ENCODE data around the gene SLC27A5.

The SLC27A5 gene

DNA sequence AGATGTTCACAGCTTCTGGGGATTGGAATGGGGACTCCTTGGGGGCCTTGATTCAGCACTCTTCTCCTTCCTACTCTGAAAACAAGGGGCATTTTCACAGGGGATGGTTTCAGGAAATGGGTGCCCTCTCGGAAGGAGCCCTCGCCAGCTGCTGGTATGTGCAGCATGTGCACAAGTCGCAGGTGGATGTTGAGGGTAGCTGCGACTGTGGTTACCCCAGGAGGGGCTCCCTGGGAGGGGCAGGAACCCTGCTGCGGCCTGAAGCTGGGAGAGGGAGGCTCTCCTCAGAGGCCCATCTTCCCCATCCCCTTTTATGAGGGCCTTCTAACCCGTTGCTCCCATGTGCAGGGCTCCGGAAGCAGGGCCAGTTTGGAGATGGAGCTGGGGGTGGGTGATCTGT, 29.4 kb downstream of the SLC27A5 start:
- TF ChIP-seq CTCF (IDR thresholded peaks at IDR 0.05; ENCODE audit: control insufficient read depth, extremely low read depth, insufficient read depth) = no peak
- no peak overlapping the region for H3K4me3 ChIP-seq (ENCODE audit: low read depth, low read length)
- no peak for DNase-seq (ENCODE audit: low read depth)

GRCh38 chr19:58480831-58481230, 31.0 kb downstream of the SLC27A5 start:
- no peak for DNase-seq (ENCODE audit: low read depth)
- no peak for TF ChIP-seq CTCF (IDR thresholded peaks at IDR 0.05; ENCODE audit: control insufficient read depth, extremely low read depth, insufficient read depth)
- no peak overlapping the region for H3K4me3 ChIP-seq (ENCODE audit: low read depth, low read length)

- no peak for TF ChIP-seq CTCF (IDR thresholded peaks at IDR 0.05; ENCODE audit: control insufficient read depth, extremely low read depth, insufficient read depth)
- no peak overlapping the region for H3K4me3 ChIP-seq (ENCODE audit: low read depth, low read length)
- no peak for DNase-seq (ENCODE audit: low read depth)
Observed at GRCh38 chr19:58480481-58480830, 31.3 kb downstream of the SLC27A5 start.

- TF ChIP-seq CTCF (IDR thresholded peaks at IDR 0.05; ENCODE audit: control insufficient read depth, extremely low read depth, insufficient read depth) = no peak
- H3K4me3 ChIP-seq (ENCODE audit: low read depth, low read length) = no peak overlapping the region
- no peak for DNase-seq (ENCODE audit: low read depth)
Observed at GRCh38 chr19:58479736-58480480, 31.9 kb downstream of the SLC27A5 start.

DNA sequence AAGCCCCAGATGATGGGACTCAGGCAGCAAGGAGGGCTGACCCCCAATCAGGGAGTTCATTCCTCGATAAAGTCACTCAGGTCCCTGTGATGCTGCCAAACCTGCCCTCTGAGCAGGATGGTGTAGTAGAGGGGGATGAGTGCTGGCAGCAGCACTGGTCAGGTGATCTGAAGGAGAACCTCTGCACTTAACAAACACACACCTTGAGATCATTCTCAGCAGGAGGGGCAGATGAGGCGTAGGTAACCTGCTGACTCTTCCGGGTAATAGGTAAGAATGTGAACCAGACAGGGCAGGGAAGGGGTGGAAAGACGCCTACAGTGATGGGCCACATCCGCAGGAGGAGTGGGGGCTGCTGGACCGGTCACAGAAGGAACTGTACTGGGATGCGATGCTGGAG, 32.5 kb downstream of the SLC27A5 start:
- TF ChIP-seq CTCF (IDR thresholded peaks at IDR 0.05; ENCODE audit: control insufficient read depth, extremely low read depth, insufficient read depth) = no peak
- H3K4me3 ChIP-seq (ENCODE audit: low read depth, low read length) = no peak overlapping the region
- no peak for DNase-seq (ENCODE audit: low read depth)

- no peak overlapping the region for H3K4me3 ChIP-seq (ENCODE audit: low read depth, low read length)
- TF ChIP-seq CTCF (IDR thresholded peaks at IDR 0.05; ENCODE audit: control insufficient read depth, extremely low read depth, insufficient read depth) = no peak
- no peak for DNase-seq (ENCODE audit: low read depth)
Observed at GRCh38 chr19:58477871-58478270, 33.9 kb downstream of the SLC27A5 start.

DNA sequence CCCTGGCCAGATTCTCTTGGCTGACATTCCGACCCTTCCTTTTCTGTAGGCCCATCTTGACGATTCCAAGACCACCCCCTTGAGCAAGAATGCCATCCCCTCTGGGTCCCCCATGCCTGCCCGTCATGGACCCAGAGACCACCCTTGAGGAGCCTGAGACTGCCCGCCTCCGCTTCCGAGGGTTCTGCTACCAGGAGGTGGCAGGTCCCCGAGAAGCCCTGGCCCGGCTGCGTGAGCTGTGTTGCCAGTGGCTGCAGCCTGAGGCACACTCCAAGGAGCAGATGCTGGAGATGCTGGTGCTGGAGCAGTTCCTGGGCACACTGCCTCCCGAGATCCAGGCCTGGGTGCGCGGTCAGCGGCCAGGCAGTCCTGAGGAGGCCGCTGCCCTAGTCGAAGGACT, 34.7 kb downstream of the SLC27A5 start:
- TF ChIP-seq CTCF (IDR thresholded peaks at IDR 0.05; ENCODE audit: control insufficient read depth, extremely low read depth, insufficient read depth) = no peak
- no peak for DNase-seq (ENCODE audit: low read depth)
- H3K4me3 ChIP-seq (ENCODE audit: low read depth, low read length) = peak overlapping the region; percentile 89
